ENCODE data around the gene HPSE2.

HPSE2 gene

DNA sequence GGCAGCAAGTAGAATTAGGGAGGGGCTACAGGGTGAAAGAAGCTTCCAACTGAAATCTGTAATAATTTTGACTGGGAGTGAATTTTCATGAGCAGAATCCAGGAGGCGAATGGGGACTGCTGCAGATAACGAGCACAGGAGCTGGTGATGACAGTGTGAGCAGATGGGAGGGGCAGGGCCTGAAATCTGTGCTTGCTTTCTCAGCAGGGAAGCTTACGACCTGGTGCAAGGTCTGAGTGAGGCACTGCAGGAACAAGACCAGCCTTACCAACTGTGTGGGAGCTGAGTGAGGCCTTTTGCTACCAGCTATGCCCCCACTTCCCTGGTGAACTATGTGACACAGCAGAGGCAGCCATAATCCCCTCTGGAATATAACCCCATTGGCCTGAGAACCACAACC is 109.8 kb downstream of the HPSE2 start:
- TF ChIP-seq, protein P1, sequence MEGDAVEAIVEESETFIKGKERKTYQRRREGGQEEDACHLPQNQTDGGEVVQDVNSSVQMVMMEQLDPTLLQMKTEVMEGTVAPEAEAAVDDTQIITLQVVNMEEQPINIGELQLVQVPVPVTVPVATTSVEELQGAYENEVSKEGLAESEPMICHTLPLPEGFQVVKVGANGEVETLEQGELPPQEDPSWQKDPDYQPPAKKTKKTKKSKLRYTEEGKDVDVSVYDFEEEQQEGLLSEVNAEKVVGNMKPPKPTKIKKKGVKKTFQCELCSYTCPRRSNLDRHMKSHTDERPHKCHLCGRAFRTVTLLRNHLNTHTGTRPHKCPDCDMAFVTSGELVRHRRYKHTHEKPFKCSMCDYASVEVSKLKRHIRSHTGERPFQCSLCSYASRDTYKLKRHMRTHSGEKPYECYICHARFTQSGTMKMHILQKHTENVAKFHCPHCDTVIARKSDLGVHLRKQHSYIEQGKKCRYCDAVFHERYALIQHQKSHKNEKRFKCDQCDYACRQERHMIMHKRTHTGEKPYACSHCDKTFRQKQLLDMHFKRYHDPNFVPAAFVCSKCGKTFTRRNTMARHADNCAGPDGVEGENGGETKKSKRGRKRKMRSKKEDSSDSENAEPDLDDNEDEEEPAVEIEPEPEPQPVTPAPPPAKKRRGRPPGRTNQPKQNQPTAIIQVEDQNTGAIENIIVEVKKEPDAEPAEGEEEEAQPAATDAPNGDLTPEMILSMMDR (IDR thresholded peaks at IDR 0.05; ENCODE audit: unreplicated experiment in 3 of 3): no peak
- H3K4me3 Mint-ChIP-seq: no peak overlapping the region

DNA sequence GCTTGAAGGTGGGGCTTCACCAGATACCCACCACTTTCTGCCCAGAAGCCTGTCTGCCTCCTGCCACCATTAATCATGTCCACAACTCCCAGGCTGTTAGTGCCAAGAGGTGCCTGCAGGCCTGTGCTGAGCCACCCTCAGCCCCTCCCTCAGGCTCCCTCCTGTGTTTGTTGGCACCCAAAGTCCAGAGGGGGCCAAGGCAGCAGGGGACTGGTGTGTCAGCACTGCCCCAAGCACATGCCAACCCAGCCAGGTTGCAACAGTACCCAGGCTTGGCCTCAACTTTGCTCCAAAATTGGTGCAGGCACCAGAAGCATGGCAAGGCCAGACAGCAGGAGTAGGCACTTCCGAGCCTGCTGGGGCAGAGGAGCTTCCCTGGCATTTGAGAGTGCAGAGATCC is 111.3 kb downstream of the HPSE2 start:
- TF ChIP-seq, protein P1 (IDR thresholded peaks at IDR 0.05; ENCODE audit: unreplicated experiment in 3 of 3): no peak
- Mint-ChIP-seq H3K4me3 (no peak overlapping the region), H3K4me1 (no peaks in the 10 kb centered on the region), H3K27me3 (ENCODE audit: low read depth) (peaks cover 9% of the 10 kb centered on the region), H3K9me3 (peaks cover 36% of the 10 kb centered on the region), H3K27ac (no peak overlapping the region), H3K36me3 (ENCODE audit: low read depth) (no peaks in the 10 kb centered on the region)

More for the DNA sequence above, 109.8 kb downstream of the HPSE2 start:
- H3K27ac Mint-ChIP-seq: no peak overlapping the region
- peaks cover 9% of the 10 kb centered on the region for H3K27me3 Mint-ChIP-seq (ENCODE audit: low read depth)
- H3K4me1 Mint-ChIP-seq: no peaks in the 10 kb centered on the region
- peaks cover 36% of the 10 kb centered on the region for H3K9me3 Mint-ChIP-seq
- no peaks in the 10 kb centered on the region for H3K36me3 Mint-ChIP-seq (ENCODE audit: low read depth)

DNA sequence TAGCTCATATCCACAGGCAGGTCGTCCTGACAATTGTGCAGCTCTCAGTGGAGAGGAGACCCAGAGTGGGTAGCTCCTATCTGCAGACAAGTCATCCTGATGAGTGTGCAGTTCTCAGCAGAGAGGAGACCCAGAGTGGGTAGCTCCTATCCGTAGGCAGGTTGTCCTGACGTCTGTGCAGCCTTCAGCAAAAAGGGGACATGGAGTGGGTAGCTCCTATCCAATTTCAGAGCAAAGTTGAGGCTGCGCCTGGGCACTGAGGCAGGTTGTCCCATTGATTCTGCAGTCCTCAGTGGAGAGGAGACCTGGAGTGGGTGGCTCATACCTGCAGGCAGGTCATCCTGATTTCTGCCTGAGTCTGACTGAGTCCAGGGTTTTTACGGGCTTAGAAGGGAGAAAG is 111.8 kb downstream of the HPSE2 start:
- no peak overlapping the region for H3K4me3 Mint-ChIP-seq
- peaks cover 38% of the 10 kb centered on the region for H3K9me3 Mint-ChIP-seq
- H3K27ac Mint-ChIP-seq: no peak overlapping the region
- H3K36me3 Mint-ChIP-seq (ENCODE audit: low read depth): no peaks in the 10 kb centered on the region
- H3K4me1 Mint-ChIP-seq: no peaks in the 10 kb centered on the region
- TF ChIP-seq, protein P1 (IDR thresholded peaks at IDR 0.05; ENCODE audit: unreplicated experiment in 3 of 3): no peak
- H3K27me3 Mint-ChIP-seq (ENCODE audit: low read depth): peaks cover 9% of the 10 kb centered on the region

DNA sequence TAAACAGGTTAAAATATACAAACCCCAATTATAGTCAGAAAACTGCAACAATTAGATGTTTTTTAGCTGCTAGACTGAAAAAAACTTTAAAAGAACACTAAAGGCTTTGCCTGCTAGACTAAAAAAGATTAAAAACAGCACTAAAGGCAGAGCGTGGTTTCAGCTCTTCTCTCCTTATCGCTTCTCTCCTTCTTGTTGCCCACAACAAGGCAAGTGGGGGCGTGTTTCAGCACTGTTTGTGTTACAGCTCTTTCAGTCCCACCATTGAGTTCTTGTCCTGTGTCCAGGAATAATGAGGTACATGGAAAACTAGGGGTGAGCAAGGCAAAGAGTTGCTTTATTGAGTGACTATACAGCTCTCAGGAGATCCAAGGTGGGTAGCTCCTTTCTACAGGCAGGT is 112.3 kb downstream of the HPSE2 start:
- no peak overlapping the region for H3K27ac Mint-ChIP-seq

DNA sequence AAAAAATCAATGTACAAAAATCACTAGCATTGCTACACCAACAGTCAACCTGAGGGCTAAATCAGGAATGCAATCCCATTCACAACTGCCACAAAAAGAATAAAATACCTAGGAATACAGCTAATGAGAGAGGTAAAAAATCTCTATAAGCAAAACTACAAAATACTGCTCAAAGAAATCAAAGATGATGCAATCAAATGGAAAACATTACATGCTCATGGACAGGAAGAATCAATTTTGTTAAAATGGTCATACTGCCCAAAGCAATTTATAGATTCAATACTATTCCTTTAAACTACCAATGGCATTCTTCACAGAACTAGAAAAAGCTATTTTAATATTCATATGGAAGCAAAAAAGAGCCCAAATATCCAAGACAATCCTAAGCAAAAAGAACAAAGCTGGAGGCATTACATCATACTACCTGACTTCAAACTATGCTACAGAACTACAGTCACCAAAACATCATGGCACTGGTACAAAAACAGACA is 116.3 kb downstream of the HPSE2 start:
- H3K9me3 Mint-ChIP-seq: peaks cover 15% of the 10 kb centered on the region
- TF ChIP-seq, protein P1 (IDR thresholded peaks at IDR 0.05; ENCODE audit: unreplicated experiment in 3 of 3): no peak
- no peaks in the 10 kb centered on the region for H3K4me1 Mint-ChIP-seq
- no peaks in the 10 kb centered on the region for H3K36me3 Mint-ChIP-seq (ENCODE audit: low read depth)
- no peak overlapping the region for H3K4me3 Mint-ChIP-seq
- H3K27me3 Mint-ChIP-seq (ENCODE audit: low read depth): no peaks in the 10 kb centered on the region
- no peak overlapping the region for H3K27ac Mint-ChIP-seq

More for the DNA sequence above, 112.3 kb downstream of the HPSE2 start:
- Mint-ChIP-seq H3K36me3 (ENCODE audit: low read depth) (no peaks in the 10 kb centered on the region), H3K27me3 (ENCODE audit: low read depth) (peaks cover 9% of the 10 kb centered on the region), H3K4me1 (no peaks in the 10 kb centered on the region), H3K9me3 (peaks cover 36% of the 10 kb centered on the region), H3K4me3 (no peak overlapping the region)
- TF ChIP-seq, protein P1 (IDR thresholded peaks at IDR 0.05; ENCODE audit: unreplicated experiment in 3 of 3): no peak

DNA sequence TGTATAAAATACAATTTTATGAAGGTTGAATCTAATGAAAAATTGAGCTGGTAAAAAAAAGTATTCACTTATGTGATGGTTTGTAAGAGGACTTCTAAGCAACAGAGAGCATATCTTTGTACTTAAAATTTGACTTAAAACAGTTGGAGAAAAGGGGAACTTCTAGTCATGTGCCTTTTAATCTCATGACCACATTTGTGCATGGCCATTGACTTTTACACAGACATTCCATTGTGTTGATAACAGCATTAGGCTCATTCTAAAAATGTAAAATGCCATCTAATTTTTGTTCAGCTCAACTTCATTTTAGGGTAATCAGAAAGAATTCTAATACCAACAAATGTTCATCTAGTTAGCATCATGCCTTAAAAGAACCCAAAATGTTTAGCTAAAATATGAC is 119.9 kb downstream of the HPSE2 start:
- H3K36me3 Mint-ChIP-seq (ENCODE audit: low read depth): no peaks in the 10 kb centered on the region
- no peak overlapping the region for H3K4me3 Mint-ChIP-seq
- H3K4me1 Mint-ChIP-seq: no peaks in the 10 kb centered on the region
- H3K27ac Mint-ChIP-seq: no peak overlapping the region
- peaks cover 11% of the 10 kb centered on the region for H3K9me3 Mint-ChIP-seq
- TF ChIP-seq, protein P1 (IDR thresholded peaks at IDR 0.05; ENCODE audit: unreplicated experiment in 3 of 3): no peak
- no peaks in the 10 kb centered on the region for H3K27me3 Mint-ChIP-seq (ENCODE audit: low read depth)
